NCI-H345 treated with DMSO at 0.1 percent for 48 hours (cell line): ENCODE data around the gene PSMD12.
"Not testable (repeated sequence)": the region's sequence is repeated elsewhere in the genome, so short reads cannot be mapped to it uniquely, and the experiment has no call there.

Experiments used
- DNase-seq: peaks from one replicate; lab custom pipeline; 2025; ENCODE audit not compliant: unreplicated experiment; lab: John Stamatoyannopoulos, UW

PSMD12 gene

DNA sequence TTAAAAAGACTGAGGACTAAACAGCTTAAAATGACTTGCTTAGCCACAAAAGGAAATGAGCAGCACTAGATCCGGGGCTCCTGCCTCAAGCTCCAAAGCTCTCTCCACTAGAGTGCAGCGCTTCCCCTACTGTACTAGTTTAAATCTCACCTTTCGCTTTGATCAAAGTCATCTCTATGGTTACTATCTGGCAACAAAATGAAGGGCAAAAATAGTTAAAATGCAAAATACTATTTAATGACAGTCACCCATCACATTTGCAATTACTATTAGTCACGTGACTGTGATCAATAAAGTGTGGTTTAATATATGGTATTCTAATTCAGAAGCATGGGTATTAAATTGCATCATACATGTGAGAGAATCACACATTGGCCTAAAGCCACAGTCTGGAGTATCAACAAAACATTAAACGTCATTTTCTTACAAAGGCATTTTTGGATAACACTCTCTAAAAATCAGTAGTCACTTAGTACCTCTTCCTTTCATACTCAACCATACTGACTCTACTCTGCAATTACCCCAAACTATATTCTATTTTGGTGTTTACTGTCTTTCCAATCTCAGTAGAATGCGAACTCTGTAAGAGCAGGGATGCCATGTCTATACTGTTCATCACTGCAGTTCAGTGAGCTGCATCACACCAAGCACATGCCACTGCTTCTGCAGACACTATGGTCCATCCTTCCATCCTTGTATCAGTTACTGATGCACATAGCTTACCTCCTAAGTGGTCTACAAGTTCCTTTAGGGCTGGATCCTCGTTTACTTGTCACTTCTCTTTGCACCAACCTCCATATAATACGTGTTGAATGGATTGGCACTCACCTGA is 6.2 kb downstream of the PSMD12 start:
- DNase-seq, result no peak

DNA sequence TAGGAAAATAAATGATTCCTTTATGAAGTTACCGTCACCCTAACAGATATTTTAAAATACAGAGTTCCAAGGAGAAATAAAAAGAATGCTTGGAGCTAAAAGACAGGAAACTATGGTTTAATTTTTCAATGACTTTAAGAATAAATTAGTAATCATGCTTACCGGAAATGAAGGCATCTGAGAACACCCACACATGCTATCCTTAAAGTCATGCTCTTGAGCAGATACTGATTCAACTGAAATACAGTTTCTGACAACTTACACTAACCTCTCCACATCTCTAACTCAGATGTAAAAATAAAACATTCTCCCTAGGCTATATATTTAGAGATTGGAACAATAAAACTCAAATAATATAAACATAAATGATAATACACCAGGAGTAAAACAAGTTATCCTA is 7.8 kb downstream of the PSMD12 start:
- DNase-seq, result no peak

- no peak for DNase-seq
Observed at GRCh38 chr17:67353929-67354574, 12.3 kb downstream of the PSMD12 start.

- no peak for DNase-seq
Observed at GRCh38 chr17:67353161-67353560, 13.2 kb downstream of the PSMD12 start.

DNA sequence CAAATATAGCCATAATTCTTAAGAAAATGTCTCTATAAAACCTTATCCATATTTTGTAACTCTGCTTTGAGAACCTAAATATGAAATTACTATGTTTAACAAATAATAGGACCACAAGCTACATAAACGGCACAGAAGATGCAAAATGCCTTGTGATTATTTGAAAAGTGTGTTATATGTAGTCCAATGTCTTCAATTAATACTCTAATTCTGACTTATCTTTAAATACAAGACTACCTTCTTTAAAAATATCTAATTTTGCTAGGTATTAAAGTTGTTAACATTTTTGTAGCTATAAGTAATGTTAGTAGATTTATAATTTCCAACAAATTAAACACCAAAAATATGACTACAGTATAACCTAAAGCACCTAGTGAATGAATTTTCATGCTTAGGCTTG is 17.0 kb downstream of the PSMD12 start:
- DNase-seq, result no peak

DNA sequence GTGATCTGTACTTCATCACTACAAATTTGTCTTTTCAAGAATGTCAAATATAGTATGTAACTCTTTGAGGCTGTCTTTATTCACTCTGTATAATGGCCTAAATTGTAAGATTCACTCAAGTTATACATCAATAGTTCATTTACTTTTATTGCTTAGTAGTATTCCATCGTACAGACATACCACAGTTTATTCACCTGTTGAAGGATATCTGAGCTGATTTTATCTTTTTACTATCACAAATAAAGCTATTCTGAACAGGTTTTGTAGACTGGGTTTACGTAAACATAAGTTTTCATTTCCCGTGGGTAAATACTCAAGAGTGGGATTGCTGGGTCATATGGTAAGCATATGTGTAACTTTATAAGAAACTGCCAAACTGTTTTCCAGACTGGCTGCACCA is 18.6 kb downstream of the PSMD12 start:
- DNase-seq, result no peak

DNA sequence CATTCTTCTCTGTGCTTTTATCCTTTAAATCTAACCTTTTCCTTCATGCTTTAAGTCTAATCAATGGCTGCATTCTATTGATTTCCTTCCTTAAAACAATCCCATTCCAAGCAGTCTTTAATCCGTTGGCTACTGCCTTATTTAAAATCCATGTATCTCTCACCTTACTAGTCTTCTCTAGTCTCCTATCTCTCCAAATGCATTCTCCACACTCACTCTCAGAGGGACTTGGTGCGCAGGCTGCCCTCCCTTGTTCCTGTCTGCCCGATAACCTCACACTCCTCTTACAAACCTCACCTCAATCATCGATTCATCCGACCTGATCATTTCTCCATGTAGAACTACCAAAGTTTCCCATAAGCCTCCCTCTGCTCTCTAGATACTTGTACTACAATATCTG is 23.1 kb downstream of the PSMD12 start:
- no peak for DNase-seq

DNA sequence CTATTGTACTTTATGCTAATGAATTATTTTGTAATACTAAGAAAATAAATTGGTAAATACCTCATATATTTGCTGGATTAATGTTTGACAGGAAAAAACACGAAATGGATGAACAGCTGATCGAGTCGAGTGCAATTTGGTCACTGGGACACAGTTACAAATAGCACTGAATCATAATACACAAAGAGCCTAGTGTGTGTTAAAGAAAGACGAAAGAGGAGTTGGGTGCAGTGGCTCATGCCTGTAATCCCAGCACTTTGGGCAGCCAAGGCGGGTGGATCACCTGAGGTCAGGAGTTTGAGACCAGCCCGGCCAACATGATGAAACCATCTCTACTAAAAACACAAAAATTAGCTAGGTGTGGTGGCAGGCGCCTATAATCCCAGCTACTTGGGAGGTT is 28.0 kb downstream of the PSMD12 start:
- DNase-seq, result not testable (repeated sequence)

DNA sequence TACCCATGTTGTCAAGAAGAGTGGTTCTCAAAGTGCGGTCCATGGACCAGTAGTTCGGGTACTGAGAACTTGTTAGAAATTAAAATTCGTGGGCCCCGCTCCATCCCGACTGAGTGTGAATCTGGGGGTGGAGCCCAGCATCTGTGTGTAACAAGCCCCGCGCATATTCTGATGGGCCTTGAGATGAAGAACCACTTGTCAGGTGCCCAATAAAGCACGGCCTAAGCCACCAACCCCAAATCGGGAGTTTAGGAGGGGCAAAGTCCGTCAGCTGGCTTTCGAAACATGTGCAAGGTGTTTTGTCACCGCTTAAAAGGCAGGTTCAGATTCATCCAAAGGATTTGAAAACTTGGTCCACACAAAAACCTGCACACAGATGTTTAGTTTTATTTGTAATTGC is 29.5 kb downstream of the PSMD12 start:
- no peak for DNase-seq

DNA sequence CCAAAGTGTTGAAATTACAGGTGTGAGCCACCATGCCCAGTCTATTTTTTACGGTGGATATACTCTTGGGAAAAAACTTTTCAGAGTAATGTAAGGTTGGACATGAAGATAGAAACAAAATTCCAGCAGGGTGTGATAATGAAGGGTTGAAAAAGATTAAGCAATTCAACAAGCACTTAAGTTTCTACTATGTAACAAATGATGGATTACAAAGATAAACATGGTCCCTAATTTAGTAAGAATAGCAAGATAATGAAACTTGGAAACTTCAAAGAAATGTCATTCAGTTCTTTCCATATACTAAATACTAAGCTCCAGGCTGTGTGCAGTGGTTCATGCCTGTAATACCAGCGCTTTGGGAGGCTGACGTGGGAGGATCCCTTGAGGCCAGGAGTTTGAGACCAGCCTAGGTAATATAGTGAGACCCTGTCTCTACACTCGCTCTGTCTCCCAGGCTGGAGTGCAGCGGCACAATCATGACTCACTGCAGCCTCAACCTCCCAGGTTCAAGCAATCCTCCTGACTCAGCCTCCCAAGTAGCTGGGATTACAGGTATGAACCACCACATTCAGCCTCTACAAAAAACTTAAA is 31.0 kb downstream of the PSMD12 start:
- no peak for DNase-seq

- not testable (repeated sequence) for DNase-seq
Observed at GRCh38 chr17:67332162-67332508, 34.2 kb downstream of the PSMD12 start.

DNA sequence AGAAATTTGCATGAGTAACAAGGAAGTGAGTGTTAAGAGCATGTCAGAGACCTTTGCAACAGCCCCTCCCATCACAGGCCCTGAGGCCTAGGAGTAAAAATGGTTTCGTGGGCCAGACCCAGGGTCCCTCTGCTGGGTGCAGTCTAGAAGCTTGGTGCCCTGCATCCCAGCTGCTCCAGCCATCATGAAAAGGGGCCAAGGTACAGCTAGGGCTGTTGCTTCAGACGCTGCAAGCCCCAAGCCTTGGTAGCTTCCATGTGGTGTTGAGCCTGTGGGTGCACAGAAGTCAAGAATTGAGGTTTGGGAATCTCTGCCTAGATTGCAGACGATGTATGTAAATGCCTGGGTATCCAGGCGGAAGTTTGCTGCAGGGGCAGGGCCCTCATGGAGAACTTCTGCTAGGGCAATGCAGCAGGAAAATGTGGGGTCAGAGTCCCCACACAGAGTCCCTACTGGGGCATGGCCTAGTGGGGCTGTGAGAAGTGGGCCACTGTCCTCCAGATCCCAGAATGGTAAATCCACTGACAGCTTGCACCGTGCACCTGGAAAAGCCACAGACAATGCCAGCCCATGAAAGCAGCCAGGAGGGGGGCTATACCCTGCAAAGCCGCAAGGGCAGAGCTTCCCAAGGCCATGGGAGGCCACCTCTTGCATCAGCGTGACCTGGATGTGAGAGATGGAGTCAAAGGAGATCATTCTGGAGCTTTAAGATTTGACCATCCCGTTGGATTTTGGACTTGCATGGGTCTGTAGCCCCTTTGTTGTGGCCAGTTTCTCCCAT is 34.8 kb downstream of the PSMD12 start:
- not testable (repeated sequence) for DNase-seq

- DNase-seq, result no peak
Observed at GRCh38 chr17:67328026-67328425, 38.4 kb downstream of the PSMD12 start.

GRCh38 chr17:67326959-67327745 is 39.2 kb downstream of the PSMD12 start:
- not testable (repeated sequence) for DNase-seq

DNA sequence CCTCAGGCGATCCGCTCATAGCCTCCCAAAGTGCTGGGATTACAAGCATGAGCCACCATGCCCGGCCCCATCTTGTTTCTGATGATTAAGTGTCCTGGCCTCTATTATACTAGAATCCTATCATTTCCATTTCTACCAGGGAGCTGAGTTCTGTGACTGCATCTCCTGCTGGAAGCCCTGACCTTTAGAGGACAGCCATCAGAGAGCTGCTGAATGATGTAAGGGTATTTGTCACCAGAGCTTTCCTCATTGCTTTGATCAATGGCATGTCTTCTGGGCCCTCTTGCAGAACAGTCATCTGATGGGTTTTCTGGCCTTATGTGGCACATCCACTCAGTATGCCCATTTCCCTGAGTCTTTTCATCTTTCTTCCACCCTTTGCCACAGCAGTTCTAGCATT is 39.9 kb downstream of the PSMD12 start:
- DNase-seq, result no peak

- no peak for DNase-seq
Observed at GRCh38 chr17:67324330-67324729, 42.0 kb downstream of the PSMD12 start.

DNA sequence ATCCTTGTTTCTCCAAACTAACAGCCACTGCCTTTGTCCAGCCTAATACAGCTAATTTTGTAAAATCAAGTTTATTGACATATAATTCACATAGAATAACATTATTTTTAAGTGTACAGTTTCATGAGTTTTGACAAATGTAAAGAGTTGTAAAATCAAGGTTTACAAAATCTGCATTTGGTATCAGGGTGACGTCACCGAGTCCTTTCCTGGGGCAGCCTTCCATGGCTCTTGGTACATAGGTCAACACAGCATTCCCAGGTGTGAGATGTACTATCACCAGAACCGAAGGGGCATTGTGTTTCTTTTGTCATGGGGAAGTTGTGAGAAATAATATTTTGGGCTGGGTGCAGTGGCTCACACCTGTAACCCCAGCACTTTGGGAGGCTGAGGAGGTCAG is 42.9 kb downstream of the PSMD12 start:
- DNase-seq, result no peak

GRCh38 chr17:67322042-67322787 is 44.2 kb downstream of the PSMD12 start:
- DNase-seq, result no peak

DNA sequence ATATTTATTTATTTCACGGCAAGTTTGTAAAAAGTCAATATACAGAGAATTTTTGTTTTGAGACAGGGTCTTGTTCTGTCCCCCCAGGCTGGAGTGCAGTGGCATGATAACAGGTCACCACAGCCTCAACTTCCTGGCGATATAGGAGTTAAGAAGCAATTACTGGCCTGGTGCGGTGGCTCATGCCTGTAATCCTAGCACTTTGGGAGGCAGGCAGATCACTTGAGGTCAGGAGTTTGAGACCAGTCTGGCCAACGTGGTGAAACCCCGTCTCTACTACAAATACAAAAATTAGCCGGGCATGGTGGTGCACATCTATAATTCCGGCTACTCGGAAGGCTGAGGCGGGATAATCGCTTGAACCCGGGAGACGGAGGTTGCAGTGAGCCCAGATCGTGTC is 44.9 kb downstream of the PSMD12 start:
- not testable (repeated sequence) for DNase-seq

DNA sequence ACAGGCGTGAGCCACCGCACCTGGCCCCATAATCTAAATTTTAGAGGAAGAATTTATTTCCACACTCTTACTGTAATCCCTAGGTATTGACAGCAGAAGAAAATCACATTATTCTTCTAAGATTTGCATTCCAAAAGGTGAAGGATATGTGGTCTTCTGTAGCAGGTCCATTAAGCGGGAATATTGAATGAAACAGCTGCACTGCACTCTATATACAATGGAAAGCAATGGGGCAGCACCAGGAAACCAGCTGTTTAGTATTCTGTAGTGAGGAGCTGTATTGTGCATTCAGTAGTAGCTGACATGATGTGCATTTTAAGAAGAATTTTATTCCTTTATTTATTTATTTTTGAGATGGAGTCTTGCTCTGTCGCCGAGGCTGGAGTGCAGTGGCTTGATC is 49.6 kb downstream of the PSMD12 start:
- DNase-seq, result no peak
